ENCODE results near the gene POLR3H.

Gene POLR3H

GRCh38 chr22:41540006-41540315 is 4.3 kb downstream of the POLR3H start:
- H3K4me2 ChIP-seq, result no peak overlapping the region
- TF ChIP-seq CTCF (conservative IDR thresholded peaks at IDR 0.05; ENCODE audit: low read depth, low read length), result no peak
- H3K36me3 ChIP-seq (ENCODE audit: insufficient read depth), result no peaks in the 10 kb centered on the region; the same call in 1 of the 2 replicates
- H3K9ac ChIP-seq, result no peak overlapping the region
- no peak overlapping the region for H3K27ac ChIP-seq
- peaks cover 14% of the 10 kb centered on the region for H3K4me1 ChIP-seq (ENCODE audit: low read depth, poor library complexity, severe bottlenecking)
- no peak overlapping the region for H2AFZ ChIP-seq (ENCODE audit: low read depth)
- H3K27me3 ChIP-seq (ENCODE audit: insufficient read depth, low read depth), result no peaks in the 10 kb centered on the region
- H3K79me2 ChIP-seq (ENCODE audit: insufficient read depth, low read depth), result peaks cover 50% of the 10 kb centered on the region
- no peaks in the 10 kb centered on the region for H4K20me1 ChIP-seq (ENCODE audit: insufficient read depth)
- H3K4me3 ChIP-seq (IDR thresholded peaks at IDR 0.05; ENCODE audit: insufficient read depth, low read depth, low read length), result no peak overlapping the region

GRCh38 chr22:41539146-41540005 is 4.9 kb downstream of the POLR3H start:
- Histone ChIP-seq H3K27ac (no peak overlapping the region), H3K4me2 (no peak overlapping the region)
- no peak for TF ChIP-seq CTCF (conservative IDR thresholded peaks at IDR 0.05; ENCODE audit: low read depth, low read length)

GRCh38 chr22:41538583-41538982 is 5.7 kb downstream of the POLR3H start:
- Histone ChIP-seq H3K4me1 (ENCODE audit: low read depth, poor library complexity, severe bottlenecking) (peaks cover 10% of the 10 kb centered on the region), H3K27me3 (ENCODE audit: insufficient read depth, low read depth) (no peaks in the 10 kb centered on the region), H2AFZ (ENCODE audit: low read depth) (no peak overlapping the region), H3K79me2 (ENCODE audit: insufficient read depth, low read depth) (peaks cover 44% of the 10 kb centered on the region), H3K4me3 (IDR thresholded peaks at IDR 0.05; ENCODE audit: insufficient read depth, low read depth, low read length) (no peak overlapping the region), H4K20me1 (ENCODE audit: insufficient read depth) (no peaks in the 10 kb centered on the region), H3K36me3 (ENCODE audit: insufficient read depth) (no peaks in the 10 kb centered on the region; the same call in 1 of the 2 replicates), H3K27ac (no peak overlapping the region), H3K4me2 (no peak overlapping the region), H3K9ac (no peak overlapping the region)
- TF ChIP-seq CTCF (conservative IDR thresholded peaks at IDR 0.05; ENCODE audit: low read depth, low read length), result no peak

More at GRCh38 chr22:41539146-41540005, 4.9 kb downstream of the POLR3H start:
- Histone ChIP-seq H3K27me3 (ENCODE audit: insufficient read depth, low read depth) (no peaks in the 10 kb centered on the region), H3K4me1 (ENCODE audit: low read depth, poor library complexity, severe bottlenecking) (peaks cover 10% of the 10 kb centered on the region), H3K79me2 (ENCODE audit: insufficient read depth, low read depth) (peaks cover 50% of the 10 kb centered on the region), H3K9ac (no peak overlapping the region), H3K4me3 (IDR thresholded peaks at IDR 0.05; ENCODE audit: insufficient read depth, low read depth, low read length) (no peak overlapping the region), H2AFZ (ENCODE audit: low read depth) (no peak overlapping the region), H3K36me3 (ENCODE audit: insufficient read depth) (no peaks in the 10 kb centered on the region; the same call in 1 of the 2 replicates), H4K20me1 (ENCODE audit: insufficient read depth) (no peaks in the 10 kb centered on the region)

GRCh38 chr22:41537203-41537602 is 7.1 kb downstream of the POLR3H start:
- Histone ChIP-seq H3K4me3 (IDR thresholded peaks at IDR 0.05; ENCODE audit: insufficient read depth, low read depth, low read length) (no peak overlapping the region), H3K36me3 (ENCODE audit: insufficient read depth) (no peaks in the 10 kb centered on the region; the same call in 1 of the 2 replicates), H3K27ac (no peak overlapping the region), H2AFZ (ENCODE audit: low read depth) (no peak overlapping the region), H3K9ac (no peak overlapping the region), H3K4me2 (no peak overlapping the region), H3K27me3 (ENCODE audit: insufficient read depth, low read depth) (no peaks in the 10 kb centered on the region), H3K4me1 (ENCODE audit: low read depth, poor library complexity, severe bottlenecking) (peaks cover under 1% of the 10 kb centered on the region), H3K79me2 (ENCODE audit: insufficient read depth, low read depth) (peaks cover 30% of the 10 kb centered on the region), H4K20me1 (ENCODE audit: insufficient read depth) (no peaks in the 10 kb centered on the region)
- TF ChIP-seq CTCF (conservative IDR thresholded peaks at IDR 0.05; ENCODE audit: low read depth, low read length), result no peak

Data from KMS-11 (cell line).